Activated CD8-positive, alpha-beta memory T cell treated with anti-CD3 and anti-CD28 coated beads, Interleukin-2, amount 50 U/mL, for 4 hours (primary cell): ENCODE measurements around the gene PUM1.
"Not testable (repeated sequence)": the region's sequence is repeated elsewhere in the genome, so short reads cannot be mapped to it uniquely, and the experiment has no call there.

ENCODE experiments used
- DNase-seq: peaks from one replicate; pipeline ENCODE4 v3.0.0-alpha.2; 2020

The PUM1 gene

GRCh38 chr1:31062867-31063380 lies 2.6 kb downstream of the PUM1 start:
- DNase-seq: no peak

DNA sequence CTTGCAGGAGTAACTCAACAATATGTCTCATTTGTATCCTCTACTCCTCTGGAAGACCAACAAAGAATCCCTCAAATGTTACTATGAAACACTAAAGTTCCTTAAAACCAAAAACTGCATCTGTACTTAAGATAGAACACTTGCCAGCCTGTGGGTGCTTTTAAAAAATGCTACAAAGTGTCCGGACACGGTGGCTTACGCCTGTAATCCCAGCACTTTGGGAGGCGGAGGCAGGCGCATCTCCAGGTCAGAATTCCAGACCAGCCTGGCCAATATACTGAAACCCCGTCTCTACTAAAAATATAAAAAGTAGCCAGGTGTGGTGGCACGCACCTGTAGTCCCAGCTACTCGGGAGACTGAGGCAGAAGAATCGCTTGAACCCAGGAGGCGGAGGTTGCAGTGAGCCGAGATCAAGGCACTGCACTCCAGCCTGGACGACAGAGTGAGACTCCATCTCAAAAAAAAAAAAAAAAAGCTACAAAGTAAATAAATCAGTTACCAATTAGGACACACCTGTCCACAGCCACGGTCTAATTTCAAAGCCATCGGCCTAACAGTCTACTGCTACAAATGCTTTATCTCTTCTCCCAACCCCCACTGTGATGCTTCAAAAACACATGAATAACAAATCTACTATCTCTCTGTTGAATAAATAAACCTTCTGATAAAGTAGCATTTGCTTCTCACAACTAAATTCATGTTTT lies 3.2 kb downstream of the PUM1 start:
- not testable (repeated sequence) for DNase-seq

DNA sequence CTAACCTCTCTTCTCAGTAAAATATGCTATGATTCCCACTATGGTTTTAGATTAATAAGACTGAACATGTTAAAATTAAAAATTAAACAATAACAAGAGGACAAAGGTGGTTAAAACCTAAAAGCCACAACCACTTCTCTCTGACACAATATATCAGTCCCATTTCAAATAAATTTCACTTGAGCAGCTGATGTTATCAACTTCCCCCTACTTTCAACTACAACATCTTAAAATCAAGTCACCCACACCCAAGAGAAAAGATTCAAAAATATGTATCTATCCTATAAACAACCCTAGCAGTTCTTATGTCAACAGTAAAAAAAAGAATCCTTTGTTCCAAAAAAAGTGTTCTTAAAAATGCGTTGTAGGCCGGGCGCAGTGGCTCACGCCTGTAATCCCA lies 7.5 kb downstream of the PUM1 start:
- no peak for DNase-seq

DNA sequence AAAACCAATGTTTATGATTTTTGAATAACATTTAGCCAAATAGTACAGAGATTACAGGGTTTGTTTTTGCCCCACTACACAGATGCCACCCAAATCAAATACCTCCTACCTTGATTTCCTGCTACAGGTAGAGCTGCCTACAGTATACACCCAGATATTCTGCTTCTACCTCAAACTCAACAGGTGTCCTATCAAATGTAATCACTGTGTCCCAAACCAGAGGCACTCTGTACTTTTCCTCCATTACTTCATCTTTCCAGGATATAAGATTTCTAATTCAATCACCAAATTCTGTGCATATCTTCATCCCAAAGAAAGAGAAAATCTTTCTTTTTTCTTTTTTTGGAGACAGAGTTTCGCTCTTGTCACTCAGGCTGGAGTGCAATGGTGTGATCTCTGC lies 9.6 kb downstream of the PUM1 start:
- no peak for DNase-seq

- DNase-seq: no peak
These were observed 10.0 kb downstream of the PUM1 start for GRCh38 chr1:31055501-31055900.

- no peak for DNase-seq
These were observed 10.5 kb downstream of the PUM1 start for GRCh38 chr1:31054958-31055481.

DNA sequence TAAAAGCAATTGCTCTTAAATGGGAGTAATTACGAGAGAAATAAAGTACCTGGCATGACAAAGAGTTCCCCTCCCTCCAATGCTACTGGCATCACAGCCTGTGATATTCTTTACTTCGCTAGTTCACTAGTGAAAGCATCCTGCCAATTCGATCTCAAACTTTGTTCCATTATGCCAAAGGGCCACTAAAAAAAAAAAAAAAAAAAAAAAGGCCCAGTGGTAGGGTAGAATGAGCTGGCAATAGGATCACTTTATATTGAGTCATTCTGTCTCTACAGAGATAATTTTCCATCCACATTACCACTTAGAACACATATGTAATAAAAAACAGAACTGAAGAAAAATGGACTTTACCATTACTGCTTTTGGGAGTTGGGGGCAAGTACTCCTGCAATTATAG lies 11.2 kb downstream of the PUM1 start:
- no peak for DNase-seq

DNA sequence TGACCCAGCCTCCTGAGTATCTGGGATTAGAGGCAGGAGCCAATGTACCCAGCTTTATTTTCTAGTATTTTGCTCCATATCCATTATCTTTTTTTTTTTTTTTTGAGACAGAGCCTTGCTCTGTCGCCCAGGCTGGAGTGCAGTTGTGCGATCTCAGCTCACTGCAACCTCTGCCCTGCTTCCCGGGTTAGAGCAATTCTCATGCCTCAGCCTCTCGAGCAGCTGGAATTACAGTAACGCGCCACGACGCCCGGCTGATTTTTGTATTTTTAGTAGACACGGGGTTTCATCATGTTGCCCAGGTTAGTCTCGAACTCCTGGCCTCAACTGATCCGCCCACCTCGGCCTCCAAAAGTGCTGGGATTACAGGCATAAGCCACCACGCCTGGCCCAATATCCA lies 12.9 kb downstream of the PUM1 start:
- not testable (repeated sequence) for DNase-seq

DNA sequence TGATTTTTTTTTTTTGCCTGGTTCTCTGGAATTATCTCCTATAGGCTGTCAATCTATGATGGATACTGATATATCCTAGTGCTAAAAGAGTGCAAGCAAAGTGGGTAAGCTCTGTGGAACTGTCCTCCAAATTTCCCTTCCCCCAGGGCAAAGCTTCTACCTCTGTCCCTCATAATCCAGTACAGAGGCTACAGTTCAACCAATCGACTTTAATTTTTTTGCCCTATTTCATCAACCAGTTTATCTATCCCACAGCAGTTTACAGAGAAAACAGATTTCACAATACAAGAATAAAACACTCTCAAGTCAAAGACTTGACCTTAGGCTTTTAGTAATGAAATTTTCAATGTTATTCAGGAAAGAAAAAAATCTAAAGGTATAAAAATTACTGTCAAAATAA lies 13.9 kb downstream of the PUM1 start:
- DNase-seq: no peak

DNA sequence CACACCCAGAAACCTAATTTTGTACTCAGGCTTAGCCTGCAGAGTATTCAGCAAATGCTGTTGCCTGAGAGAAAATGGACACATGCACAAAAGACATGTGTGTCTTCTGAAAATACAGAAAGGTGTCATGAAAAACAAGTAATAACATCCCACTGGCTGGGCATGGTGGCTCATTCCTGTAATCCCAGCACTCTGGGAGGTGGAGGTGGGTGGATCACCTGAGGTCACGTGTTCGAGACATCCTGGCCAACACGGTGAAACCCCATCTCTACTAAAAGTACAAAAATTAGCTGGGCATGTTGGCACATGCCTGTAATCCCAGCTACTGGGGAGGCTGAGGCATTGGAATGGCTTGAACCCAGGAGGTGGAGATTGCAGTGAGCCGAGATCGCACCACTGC lies 18.0 kb downstream of the PUM1 start:
- not testable (repeated sequence) for DNase-seq

DNA sequence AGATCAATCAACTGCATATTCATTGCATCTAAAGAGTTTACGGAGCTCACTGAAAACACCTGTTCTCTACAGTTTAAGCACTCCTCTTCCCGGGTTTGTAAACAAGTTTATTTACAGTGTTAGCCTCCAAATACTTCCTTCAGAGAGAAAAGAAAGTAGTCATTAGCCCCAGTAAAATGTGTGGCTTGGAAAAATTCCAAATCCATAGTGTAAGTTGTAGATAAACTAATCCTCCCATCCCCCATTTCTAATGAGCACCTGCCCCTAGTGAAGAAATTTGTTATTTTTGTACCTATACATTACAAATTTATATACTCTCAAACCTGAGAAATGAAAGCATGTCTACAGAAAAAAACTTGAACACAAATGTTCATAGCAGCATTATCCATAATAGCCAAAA lies 21.9 kb downstream of the PUM1 start:
- no peak for DNase-seq

DNA sequence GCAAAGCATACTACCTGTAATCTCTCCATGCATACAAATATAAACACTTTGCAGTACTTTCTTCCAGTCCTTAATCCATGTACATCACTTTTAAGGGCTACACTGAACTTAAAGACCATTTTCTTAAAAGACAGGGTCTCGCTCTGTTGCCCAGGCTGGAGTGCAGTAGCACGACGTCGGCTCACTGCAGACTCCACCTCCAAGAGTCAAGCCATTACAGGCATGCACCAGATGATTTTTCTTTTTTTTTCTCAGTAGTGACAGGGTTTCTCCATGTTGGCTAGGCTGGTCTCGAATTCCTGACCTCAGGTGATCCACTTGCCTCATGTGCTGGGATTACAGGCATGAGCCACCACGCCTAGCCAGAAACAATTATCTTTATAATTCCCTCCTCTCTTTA lies 22.9 kb downstream of the PUM1 start:
- DNase-seq: no peak

GRCh38 chr1:31041529-31041928 lies 24.0 kb downstream of the PUM1 start:
- DNase-seq: no peak

DNA sequence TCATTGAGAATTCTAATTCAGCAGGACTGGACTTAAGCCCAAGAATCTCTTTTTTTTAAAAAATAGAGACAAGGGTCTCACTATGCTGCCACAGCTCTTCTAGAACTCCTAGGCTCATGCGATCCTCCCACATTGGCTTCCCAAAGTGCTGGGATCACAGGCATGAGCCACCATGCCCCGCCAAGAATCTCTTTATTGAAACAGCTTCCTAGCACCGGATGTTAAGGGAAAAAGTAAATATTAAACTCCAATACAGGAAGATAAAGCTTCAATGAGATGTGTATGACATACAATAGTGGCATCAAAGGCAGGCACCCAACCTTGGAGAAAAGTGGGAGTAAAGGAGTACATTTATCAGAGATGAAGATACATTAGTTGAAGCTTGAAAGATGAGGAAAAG lies 25.5 kb downstream of the PUM1 start:
- no peak for DNase-seq

GRCh38 chr1:31038935-31039334 lies 26.6 kb downstream of the PUM1 start:
- DNase-seq: not testable (repeated sequence)

- DNase-seq: no peak
These were observed 27.2 kb downstream of the PUM1 start for GRCh38 chr1:31038360-31038759.

GRCh38 chr1:31036749-31037500 lies 28.6 kb downstream of the PUM1 start:
- no peak for DNase-seq

DNA sequence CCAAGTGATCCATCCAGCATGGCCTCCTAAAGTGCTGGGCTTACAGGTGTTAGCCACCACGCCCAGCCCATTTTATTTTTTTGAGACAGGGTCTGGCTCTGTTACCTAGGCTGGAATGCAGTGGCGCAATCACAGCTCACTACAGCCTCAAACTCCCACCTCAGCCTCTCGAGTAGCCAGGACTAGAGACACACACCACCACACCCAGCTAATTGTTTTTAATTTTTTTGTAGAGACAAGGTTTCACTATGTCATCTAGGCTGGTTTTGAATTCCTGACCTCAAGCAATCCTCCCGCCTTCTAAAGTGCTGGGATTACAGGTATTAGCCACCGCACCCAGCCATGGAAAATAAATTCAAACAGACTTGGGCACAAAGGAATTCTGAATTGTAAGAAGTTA lies 31.9 kb downstream of the PUM1 start:
- no peak for DNase-seq

- no peak for DNase-seq
These were observed 33.3 kb downstream of the PUM1 start for GRCh38 chr1:31032266-31032665.

- DNase-seq: no peak
These were observed 34.0 kb downstream of the PUM1 start for GRCh38 chr1:31031330-31032143.

DNA sequence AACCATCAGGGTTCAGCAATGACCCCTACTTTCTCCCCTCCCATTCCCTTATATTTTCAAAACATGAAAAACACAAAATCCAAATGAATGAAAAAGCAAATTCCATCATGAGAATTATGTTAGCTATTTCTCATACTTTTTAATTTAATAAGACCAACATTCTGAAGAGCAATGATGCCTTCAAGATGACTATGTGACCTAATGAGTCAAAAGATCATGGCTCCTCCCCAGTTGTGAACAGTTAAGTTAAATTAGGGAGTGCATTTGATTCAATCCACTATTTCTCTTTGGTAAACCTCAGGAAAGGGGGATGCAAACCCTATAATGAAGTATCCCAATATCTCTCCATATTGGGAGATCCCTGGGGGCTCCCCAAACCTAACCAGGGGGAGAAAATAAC lies 36.5 kb downstream of the PUM1 start:
- DNase-seq: no peak

GRCh38 chr1:31027693-31028526 lies 37.6 kb downstream of the PUM1 start:
- no peak for DNase-seq
